ENCODE results near the gene PHF24.

Gene PHF24

GRCh38 chr9:34984049-34984448 lies 26.0 kb downstream of the PHF24 start:
- no peak for DNase-seq

- peak; percentile 45 for DNase-seq
These were observed 27.3 kb downstream of the PHF24 start for GRCh38 chr9:34985311-34985899.

- DNase-seq, result peak; percentile 36
These were observed 28.5 kb downstream of the PHF24 start for GRCh38 chr9:34986540-34987047.

GRCh38 chr9:34987160-34987901 lies 29.2 kb downstream of the PHF24 start:
- no peak for DNase-seq

- no peak for DNase-seq
These were observed 30.3 kb downstream of the PHF24 start for GRCh38 chr9:34988218-34989002.

GRCh38 chr9:34989003-34989945 lies 31.2 kb downstream of the PHF24 start, which contains the start of gene DNAJB5:
Gene DNAJB5, plus strand, starts transcription at chr9:34989745. Its CDS starts 886 bp downstream, at chr9:34990631.
- DNase-seq, result peak; percentile 98

GRCh38 chr9:34989946-34990635 lies 32.0 kb downstream of the PHF24 start:
- DNase-seq, result peak; percentile 39

- no peak for DNase-seq
These were observed 33.0 kb downstream of the PHF24 start for GRCh38 chr9:34990908-34991606.

GRCh38 chr9:34991607-34992375 lies 33.7 kb downstream of the PHF24 start:
- DNase-seq, result no peak

- DNase-seq, result no peak
These were observed 34.4 kb downstream of the PHF24 start for GRCh38 chr9:34992376-34992951.

GRCh38 chr9:34993502-34994259 lies 35.6 kb downstream of the PHF24 start:
- no peak for DNase-seq

- peak; percentile 68 for DNase-seq
These were observed 36.3 kb downstream of the PHF24 start for GRCh38 chr9:34994260-34994899.

- DNase-seq, result no peak
These were observed 37.0 kb downstream of the PHF24 start for GRCh38 chr9:34994900-34995669.

- DNase-seq, result no peak
These were observed 37.6 kb downstream of the PHF24 start for GRCh38 chr9:34995670-34996060.

GRCh38 chr9:34996181-34996904 lies 38.3 kb downstream of the PHF24 start:
- DNase-seq, result no peak

- DNase-seq, result no peak
These were observed 38.8 kb downstream of the PHF24 start for GRCh38 chr9:34996905-34997279.

- no peak for DNase-seq
These were observed 39.3 kb downstream of the PHF24 start for GRCh38 chr9:34997379-34997781.

All from NCI-H1694 (cell line).